Left lung (tissue), 10 donors: Measurements from ENCODE around the gene SETD2. TPM values are rescaled to one million over a fixed set of nuclear protein-coding genes. Genes with fewer than 3 reads are reported as not detected.

Experiments
- ATAC-seq: fragments of 200-7000 bp; cut with Tn5 transposase; one replicate; pipeline ENCODE4 v1.9.1; 2020; ENCODE audit warnings: moderate library complexity
- DNase-seq, 4 donors: peaks; one replicate each; pipeline ENCODE4 v3.0.0-alpha.2; 2013 to 2020
- H3K27ac ChIP-seq, 2 donors: fragments of 200-600 bp; sonication (generic) in 1 of 2; one replicate each; pipeline versions ENCODE4 v1.5.0 to v1.8.0; 2020 to 2021
- H3K27me3 ChIP-seq, 2 donors: fragments of 200-600 bp; sonication (generic) in 1 of 2; one replicate each; pipeline versions ENCODE4 v1.5.0 to v1.8.0; 2020 to 2021
- H3K36me3 ChIP-seq, 2 donors: fragments of 200-600 bp; sonication (generic) in 1 of 2; one replicate each; pipeline versions ENCODE4 v1.5.0 to v1.8.0; 2020 to 2021
- H3K4me1 ChIP-seq, 2 donors: fragments of 200-600 bp; one replicate each; pipeline ENCODE4 v1.8.0; 2021
- H3K4me3 ChIP-seq, 2 donors: fragments of 200-600 bp; sonication (generic) in 1 of 2; one replicate each; pipeline versions ENCODE4 v1.5.0 to v1.8.0; 2020 to 2021; ENCODE audit warnings: mild to moderate bottlenecking in 1 of 2
- H3K9me3 ChIP-seq, 2 donors: fragments of 200-600 bp; sonication (generic) in 1 of 2; one replicate each; pipeline versions ENCODE4 v1.5.0 to v1.8.0; 2020 to 2021
- intact Hi-C, 2 donors: fragments of 100-400 bp; cut with DNase I; formaldehyde crosslinking; loops; one replicate each; pipeline versions ENCODE4 v1.11.2 to v1.14.2; 2022
- polyA plus RNA-seq, 6 donors: library from polyadenylated mRNA; unstranded; fragments of 120-200 nt; gene quantifications; one replicate each; pipeline ENCODE4 v1.2.1, GENCODE V29; 2013; ENCODE audit not compliant: insufficient read length in 6 of 6
- total RNA-seq, 2 donors: library from RNA; stranded (reverse); fragmentation: NEBNext Ultra II Directional; extraction: Animal tissue kit (Norgen Biotek cat#: 25700); gene quantifications; one replicate each; pipeline ENCODE4 v1.2.1, GENCODE V29; 2021
- TF ChIP-seq, protein P1 (sequence below), 2 donors: fragments of 200-600 bp; sonication (generic) in 1 of 2; IDR thresholded peaks; one replicate each; pipeline versions ENCODE4 v1.5.0 to v1.8.0; 2021; ENCODE audit warnings: antibody characterized with exemption in 2 of 2
- donor health status: DM: no; HTN: yes; CAD: no.
- donor health status: DM: no; HTN: no; CAD: no.

SETD2 gene
- total and polyA plus RNA-seq, 8 donors: 40.1 to 68.9 (median 60.0) TPM

DNA sequence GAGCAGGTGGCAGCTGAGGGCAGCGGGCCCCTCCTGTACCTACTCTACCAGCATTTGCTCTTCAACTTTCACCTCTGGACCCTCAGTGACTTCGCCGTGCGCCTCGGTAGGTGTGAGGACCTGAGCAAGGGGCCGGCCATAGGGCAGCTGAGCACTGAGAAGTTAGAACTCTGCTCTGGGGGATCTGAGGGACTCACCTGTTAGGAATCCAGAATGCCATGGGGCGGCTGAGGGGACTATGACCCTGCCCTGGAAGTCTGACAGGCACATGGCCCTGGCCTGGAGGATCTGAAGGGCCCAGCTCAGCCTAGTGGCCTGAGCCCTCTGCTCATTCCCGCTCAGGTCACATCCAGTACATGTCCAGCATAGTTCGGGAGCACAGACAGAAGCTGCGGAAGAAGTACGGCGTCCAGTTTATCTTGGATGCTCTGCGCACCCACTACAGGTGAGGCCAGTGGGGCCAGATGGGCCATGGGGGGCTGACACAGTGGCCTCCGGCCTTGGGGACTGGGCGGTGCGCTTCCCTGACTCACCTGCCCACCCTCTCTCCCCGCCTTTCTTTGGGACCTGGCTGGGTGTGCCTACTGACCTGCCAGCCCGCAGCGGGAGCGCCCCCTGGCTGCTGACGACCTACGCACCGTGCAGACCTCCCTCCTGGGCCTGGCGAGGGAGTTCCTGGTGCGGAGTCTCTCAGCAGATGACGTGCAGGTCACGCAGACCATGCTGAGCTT, 165.6 kb downstream of the SETD2 start:
- no peaks in the 10 kb centered on the region for H3K27me3 ChIP-seq
- no peak overlapping the region for H3K4me3 ChIP-seq
- TF ChIP-seq, protein P1, sequence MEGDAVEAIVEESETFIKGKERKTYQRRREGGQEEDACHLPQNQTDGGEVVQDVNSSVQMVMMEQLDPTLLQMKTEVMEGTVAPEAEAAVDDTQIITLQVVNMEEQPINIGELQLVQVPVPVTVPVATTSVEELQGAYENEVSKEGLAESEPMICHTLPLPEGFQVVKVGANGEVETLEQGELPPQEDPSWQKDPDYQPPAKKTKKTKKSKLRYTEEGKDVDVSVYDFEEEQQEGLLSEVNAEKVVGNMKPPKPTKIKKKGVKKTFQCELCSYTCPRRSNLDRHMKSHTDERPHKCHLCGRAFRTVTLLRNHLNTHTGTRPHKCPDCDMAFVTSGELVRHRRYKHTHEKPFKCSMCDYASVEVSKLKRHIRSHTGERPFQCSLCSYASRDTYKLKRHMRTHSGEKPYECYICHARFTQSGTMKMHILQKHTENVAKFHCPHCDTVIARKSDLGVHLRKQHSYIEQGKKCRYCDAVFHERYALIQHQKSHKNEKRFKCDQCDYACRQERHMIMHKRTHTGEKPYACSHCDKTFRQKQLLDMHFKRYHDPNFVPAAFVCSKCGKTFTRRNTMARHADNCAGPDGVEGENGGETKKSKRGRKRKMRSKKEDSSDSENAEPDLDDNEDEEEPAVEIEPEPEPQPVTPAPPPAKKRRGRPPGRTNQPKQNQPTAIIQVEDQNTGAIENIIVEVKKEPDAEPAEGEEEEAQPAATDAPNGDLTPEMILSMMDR (IDR thresholded peaks at IDR 0.05): peak; percentile 73 to 81
- DNase-seq (peak in 3 of 4 donors; percentile 74 to 93 (median 77)), ATAC-seq (peak; percentile 83)
- intact Hi-C loops: loop anchor here in 1 of 2 donors (5.0 kb wide), 1 partner anchor 71 kb away; no protein-coding TSS in a partner anchor
- H3K9me3 ChIP-seq: no peaks in the 10 kb centered on the region
- H3K36me3 ChIP-seq: peaks cover 0 to 100% of the 10 kb centered on the region in 2 donors
- no peak overlapping the region for H3K27ac ChIP-seq
- peaks cover 0 to 22% of the 10 kb centered on the region in 2 donors for H3K4me1 ChIP-seq

DNA sequence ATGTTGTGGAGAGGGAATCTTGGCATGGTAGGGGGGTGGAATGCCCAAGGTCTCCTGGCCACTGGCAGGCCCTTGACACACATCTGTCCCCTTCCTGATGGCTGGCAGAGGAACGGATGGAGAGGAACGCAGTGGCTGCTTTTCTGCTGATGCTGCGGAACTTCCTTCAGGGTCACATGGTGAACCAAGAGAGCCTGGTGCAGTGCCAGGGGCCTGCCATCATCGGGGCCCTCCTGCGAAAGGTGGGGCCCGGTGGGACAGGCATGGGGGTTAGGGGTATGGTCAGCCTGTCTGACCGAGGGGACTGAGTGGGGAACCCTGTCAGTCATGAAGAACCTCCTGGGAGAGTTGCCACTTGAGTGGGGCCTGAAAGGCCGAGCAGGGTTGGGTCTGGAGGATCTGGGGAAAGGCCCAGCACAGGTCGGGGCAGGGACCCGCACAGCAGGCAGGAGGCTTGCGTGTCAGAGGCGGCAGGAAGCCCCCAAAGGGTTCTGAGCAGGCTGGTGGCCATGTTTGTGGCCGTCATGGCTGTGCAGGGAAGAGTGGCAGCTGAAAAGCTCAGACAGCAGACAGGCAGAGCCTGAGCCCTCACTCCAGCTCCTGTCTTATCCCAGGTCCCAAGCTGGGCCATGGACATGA, 166.3 kb downstream of the SETD2 start:
- Histone ChIP-seq H3K27me3 (no peaks in the 10 kb centered on the region), H3K4me1 (peaks cover 0 to 25% of the 10 kb centered on the region in 2 donors), H3K36me3 (peaks cover 0 to 100% of the 10 kb centered on the region in 2 donors), H3K4me3 (no peak overlapping the region), H3K27ac (no peak overlapping the region), H3K9me3 (no peaks in the 10 kb centered on the region)
- TF ChIP-seq, protein P1 (IDR thresholded peaks at IDR 0.05): no peak
- ATAC-seq (no peak), DNase-seq (peak in 1 of 4 donors; percentile 63)
- intact Hi-C loops: loop anchor here in 1 of 2 donors (5.0 kb wide), 1 partner anchor 70 kb away; no protein-coding TSS in a partner anchor

DNA sequence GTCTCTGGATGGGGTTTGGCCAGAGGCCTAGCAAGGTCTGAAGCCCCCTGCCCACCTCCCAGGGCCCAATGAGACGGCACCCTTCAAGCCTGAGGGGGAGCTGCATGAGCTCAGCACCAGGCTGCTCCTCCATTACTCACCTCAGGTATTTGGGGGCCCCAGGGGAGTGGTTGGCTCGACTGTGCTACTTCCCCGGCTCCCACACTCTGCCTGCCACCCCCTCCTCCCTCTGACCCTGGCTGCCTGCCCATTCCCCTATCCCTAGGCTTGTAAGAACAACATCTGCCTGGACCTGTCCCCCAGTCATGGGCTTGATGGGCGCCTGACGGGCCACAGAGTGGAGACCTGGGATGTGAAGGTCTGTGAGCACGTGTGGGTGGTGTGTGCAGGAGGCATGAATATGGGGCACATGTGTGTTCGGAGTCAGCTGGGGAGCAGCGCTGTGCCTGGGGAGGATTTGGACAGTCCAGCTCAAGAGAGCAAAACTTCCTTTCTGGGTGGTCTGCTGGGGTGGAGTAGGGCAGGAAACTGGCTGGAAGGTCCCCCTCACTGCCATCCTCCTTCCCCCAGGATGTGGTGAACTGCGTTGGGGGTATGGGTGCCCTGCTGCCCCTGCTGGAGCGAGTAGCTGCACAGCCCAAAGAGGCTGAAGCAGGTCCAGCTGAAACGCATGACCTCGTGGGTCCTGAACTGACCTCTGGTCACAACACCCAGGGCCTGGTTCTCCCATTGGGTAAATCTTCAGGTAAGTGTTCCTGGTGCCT, 167.0 kb downstream of the SETD2 start:
- TF ChIP-seq, protein P1 (IDR thresholded peaks at IDR 0.05): no peak
- Histone ChIP-seq H3K9me3 (no peaks in the 10 kb centered on the region), H3K27me3 (no peaks in the 10 kb centered on the region), H3K27ac (no peak overlapping the region), H3K4me3 (no peak overlapping the region), H3K36me3 (peaks cover 0 to 99% of the 10 kb centered on the region in 2 donors), H3K4me1 (peaks cover 0 to 27% of the 10 kb centered on the region in 2 donors)
- peak in 1 of 4 donors; percentile 44 for DNase-seq
- no peak for ATAC-seq
- intact Hi-C loops: loop anchor here in 1 of 2 donors (5.0 kb wide), 1 partner anchor 70 kb away; no protein-coding TSS in a partner anchor

DNA sequence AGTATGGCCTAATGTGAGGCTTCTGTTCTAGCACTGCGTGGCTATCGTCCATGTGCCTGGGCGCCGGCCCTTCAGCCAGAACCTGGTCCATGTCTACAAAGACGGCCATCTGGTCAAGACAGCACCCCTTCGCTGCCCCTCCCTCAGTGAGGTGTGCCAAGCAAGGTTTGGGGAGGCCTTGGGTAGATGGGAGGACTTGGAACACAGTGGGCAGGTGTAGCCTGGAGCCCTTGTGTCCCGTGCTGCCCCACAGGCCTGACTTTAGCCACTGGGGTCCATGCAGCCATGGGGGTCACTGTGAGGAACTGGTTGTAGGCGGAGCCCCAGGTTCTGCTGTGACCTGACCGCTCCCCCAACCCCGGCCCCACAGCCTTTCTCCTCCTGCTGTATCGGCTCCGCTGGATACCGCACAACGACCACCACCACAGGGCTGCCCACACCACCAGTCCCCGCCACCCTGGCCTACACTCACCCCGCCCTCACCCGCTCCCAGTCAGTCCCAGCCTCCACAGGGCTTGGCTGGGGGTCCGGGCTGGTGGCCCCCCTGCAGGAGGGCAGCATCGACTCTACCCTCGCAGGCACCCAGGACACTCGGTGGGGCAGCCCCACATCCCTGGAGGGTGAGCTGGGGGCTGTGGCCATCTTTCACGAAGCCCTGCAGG, 167.9 kb downstream of the SETD2 start:
- Histone ChIP-seq H3K27ac (no peak overlapping the region), H3K9me3 (no peaks in the 10 kb centered on the region), H3K4me3 (no peak overlapping the region), H3K4me1 (peaks cover 0 to 36% of the 10 kb centered on the region in 2 donors), H3K36me3 (peaks cover 0 to 99% of the 10 kb centered on the region in 2 donors), H3K27me3 (no peaks in the 10 kb centered on the region)
- ATAC-seq (no peak), DNase-seq (no peak)
- TF ChIP-seq, protein P1 (IDR thresholded peaks at IDR 0.05): no peak
- intact Hi-C loops: loop anchor here in 1 of 2 donors (5.0 kb wide), 1 partner anchor 69 kb away; no protein-coding TSS in a partner anchor
